ENCODE results near the gene TBX6.
A peak's percentile ranks its signal among the peaks of the same experiment; 100 is the strongest.
"Not testable (repeated sequence)": the region's sequence is repeated elsewhere in the genome, so short reads cannot be mapped to it uniquely, and the experiment has no call there.

TBX6 gene

DNA sequence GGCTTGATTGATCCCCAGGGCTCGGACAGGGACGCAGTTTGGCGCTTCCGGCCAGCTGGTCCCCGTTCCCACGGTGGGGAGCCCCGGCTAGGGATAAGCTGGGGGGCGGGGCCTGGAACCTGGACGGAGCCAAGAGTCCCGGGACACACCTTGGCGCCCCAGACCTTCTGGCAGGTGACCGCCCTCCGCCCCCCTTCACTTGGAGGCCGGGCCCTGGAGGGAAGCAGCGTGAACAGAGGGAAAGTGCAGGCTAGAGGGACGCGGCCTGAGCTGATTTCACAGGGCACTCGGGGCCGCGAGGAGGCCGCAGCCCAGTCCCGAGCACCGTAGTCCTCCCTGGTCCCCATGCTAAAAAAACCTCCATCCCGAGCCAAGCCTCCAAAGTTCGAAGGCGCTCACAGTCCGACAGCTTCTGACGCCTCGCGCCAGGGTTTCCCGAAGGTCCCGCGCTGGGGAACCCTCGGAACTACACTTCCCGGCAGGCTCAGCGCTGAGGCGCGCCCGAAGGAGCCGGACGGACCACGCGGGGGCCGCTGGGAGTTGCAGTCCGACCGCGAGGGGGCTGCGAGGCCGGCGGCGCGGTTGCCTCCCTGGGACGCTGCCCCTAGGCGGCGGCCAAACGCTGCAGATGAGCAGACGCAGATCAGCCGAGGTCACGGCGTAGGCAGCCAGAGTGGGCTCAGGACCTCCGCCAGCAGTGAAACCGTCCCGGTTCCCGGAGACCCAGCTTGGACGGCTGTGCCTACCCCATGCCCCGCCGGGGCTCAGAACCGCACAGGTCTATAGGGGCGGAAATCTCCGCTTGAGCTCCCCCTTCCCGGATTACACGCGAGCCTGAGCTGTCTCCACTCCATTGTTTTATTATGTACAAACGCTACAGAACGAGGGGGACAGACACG lies at the start of gene TBX6:
Gene TBX6 (minus strand): TSS at position 451 of the 899 bp plus-strand sequence. CDS start 731 bp downstream, outside the sequence.
- DNase-seq (ENCODE audit: low read depth): peak; percentile 82

DNA sequence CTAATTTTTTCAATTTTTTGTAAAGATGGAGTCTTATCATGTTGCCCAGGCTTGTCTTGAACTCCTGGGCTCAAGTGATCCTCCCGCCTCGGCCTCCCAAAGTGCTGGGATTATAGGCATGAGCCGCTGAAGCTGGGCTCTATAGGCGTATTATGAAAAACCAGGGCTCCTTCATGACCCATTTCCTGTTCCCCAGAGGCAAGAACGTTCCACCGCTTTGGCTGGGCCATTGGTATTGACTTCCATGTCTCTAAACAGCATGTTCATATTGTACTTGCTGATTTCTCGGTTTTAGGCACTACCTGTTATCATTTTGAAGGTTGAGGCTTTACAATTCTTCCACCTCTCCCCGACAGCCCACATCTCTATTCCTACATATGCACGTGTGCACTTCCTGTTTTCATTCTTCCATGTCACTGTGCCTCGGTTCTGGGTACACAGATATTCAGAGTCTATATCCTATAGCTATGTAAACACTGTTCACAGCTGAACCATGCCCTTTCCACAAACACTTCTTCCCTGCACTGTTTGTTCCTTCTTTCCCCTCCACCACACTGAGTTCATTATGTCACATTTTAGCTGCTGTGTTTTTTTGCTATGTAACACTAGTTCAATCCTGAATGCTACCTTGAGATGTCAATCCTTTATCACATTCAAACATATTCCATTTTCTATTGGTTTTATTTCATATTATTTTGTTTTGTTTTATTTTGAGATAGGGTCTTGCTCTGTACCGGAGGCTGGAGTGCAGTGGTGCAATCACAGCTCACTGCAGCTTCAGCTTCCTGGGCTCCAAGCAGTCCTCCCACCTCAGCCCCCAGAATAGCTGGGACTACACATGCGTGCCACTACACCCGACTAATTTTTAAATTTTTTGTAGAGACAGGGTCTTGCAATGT lies 48.1 kb upstream of the TBX6 start:
- DNase-seq (ENCODE audit: low read depth): no peak

GRCh38 chr16:30137897-30138296 lies 46.2 kb upstream of the TBX6 start:
- no peak for DNase-seq (ENCODE audit: low read depth)

DNA sequence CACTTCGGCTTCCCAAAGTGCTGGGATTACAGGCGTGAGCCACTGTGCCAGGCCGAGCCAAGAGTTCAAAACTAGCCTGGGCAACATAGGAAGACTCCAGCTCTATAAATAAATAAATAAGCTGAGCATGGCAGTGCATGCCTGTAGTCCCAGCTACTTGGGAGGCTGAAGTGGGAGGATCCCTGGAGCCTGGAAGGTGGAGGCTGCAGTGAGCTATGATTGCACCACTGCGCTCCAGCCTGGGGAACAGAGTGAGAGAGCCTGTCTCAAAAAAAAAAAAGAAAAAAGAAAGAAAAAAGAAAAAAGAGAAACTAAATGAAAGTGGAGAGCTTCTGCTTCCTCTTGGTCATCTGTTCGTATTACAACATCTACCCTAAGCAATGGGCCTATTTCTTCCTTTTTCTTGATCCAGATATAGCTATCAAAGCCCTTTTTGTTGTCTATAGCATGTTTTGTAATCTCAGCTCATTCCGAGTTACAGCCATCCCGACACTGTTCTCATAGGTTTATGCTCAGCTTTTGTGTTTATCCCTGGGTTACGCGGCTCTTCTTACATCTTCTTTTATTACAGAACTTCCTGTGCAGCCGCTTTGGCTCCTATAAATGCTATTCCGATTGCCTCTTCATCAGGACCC lies 45.4 kb upstream of the TBX6 start:
- no peak for DNase-seq (ENCODE audit: low read depth)

DNA sequence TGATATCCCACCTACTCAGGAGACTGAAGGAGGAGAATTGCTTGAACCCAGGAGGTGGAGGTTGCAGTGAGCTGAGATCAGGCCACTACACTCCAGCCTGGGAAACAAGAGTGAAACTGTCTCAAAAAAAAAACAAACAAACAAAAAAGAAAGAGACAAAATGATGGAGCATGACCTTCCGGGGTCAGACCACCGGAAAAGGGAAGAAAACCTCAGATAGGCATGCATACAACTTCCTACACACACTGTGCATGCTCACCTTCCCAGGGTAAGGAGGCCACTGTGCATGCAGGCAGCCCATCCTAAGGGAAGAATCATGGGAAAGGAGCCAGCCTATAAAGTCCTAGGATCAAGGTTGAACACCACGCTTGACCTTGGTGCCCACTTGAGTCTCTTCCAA lies 40.9 kb upstream of the TBX6 start:
- DNase-seq (ENCODE audit: low read depth): no peak

GRCh38 chr16:30131869-30132475 lies 40.2 kb upstream of the TBX6 start:
- no peak for DNase-seq (ENCODE audit: low read depth)

DNA sequence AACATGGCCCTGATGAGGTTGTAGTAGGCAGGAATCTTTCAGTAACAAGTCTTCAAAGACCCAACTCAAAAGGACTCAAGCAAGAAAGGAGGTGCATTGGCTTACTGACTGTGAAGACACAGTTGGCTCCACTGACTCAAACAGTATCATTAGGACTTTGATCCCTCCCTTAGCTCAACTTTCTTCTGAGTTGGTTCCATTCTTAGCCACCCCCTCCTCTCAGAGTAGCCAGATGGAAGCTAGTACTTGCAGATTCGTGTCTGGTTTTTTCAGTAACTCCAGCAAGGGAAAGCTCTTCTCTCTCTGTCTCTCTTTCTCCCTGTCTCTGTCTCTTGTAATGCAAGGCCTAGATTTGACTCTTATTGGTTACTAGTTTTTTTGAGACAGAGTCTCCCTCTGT lies 36.3 kb upstream of the TBX6 start:
- no peak for DNase-seq (ENCODE audit: low read depth)

DNA sequence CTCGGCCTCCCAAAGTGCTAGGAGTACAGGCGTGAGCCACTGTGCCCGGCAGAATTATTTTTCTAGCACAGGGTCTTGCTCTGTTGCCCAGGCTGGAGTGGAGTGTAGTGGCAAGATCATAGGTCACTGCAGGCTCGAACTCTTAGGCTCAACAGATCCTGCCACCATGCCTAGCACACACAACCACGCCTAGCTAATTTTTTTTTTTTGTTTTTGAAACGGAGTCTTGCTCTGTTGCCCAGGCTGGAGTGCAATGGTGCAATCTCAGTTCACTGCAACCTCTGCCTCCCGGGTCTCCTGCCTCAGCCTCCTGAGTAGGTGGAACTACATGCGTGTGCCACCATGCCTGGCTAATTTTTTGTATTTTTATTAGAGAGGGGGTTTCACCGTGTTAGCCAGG lies 34.0 kb upstream of the TBX6 start:
- DNase-seq (ENCODE audit: low read depth): not testable (repeated sequence)

- no peak for DNase-seq (ENCODE audit: low read depth)
Observed at GRCh38 chr16:30124985-30125379, 33.3 kb upstream of the TBX6 start.

GRCh38 chr16:30122604-30123160 lies 31.0 kb upstream of the TBX6 start:
- DNase-seq (ENCODE audit: low read depth): no peak

DNA sequence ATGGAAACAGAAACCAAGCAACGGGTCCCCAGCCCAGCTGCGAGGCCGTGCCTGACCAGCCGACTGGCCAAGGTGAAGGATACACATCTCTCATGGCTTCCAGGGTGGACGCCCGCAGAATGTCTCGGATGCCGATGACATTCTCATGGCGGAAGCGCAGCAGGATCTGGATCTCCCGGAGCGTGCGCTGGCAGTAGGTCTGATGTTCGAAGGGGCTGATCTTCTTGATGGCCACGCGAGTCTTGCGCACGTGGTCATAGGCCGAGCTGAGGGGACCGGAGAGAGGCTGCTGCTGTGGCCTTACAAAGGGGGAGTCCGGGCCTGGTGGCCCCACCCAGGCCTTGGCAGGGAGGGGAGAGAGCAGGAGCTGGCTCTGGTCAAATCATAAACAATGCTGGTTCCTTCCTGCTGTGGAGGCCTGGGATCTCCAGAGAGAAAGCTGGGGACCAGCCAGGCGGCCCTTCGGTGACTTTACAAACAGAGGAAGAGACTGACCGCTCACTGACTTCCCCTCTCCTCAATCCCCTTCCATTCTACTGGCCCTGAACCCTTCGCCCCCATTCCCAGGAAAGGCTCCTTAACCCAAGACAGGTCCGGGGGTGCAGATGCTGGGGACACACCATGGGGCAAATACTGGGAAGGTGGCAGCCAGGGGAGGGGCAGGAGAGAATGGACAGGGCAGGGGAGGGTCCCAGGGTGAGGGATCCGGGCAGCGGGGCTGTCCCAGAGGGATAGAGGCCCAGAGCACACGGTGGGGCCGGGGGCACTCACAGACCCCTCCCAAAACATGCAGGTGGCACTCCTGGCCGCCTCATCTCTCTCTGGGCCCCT lies 30.2 kb upstream of the TBX6 start:
- no peak for DNase-seq (ENCODE audit: low read depth)

GRCh38 chr16:30120340-30121105 lies 28.8 kb upstream of the TBX6 start:
- no peak for DNase-seq (ENCODE audit: low read depth)

DNA sequence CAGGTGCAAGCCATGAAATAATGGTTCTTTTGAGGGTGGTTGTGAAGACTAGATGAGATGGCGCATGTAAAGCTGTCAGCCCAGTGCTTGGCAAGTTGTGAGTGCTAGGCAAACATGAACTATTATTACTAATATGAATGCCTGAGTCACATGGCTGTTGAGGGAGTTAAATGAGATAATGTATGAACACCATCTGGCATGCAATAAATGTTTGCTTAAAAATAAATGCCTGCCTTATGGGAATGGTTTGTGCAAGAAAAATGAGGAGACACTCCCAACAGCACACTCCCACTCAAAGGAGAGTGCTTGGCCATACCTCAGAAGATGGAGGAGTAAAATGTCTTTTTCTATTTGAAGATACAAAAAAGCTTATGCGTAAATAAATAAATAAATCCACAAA lies 27.7 kb upstream of the TBX6 start:
- no peak for DNase-seq (ENCODE audit: low read depth)

- no peak for DNase-seq (ENCODE audit: low read depth)
Observed at GRCh38 chr16:30117768-30118167, 26.0 kb upstream of the TBX6 start.

GRCh38 chr16:30116291-30117207 lies 24.8 kb upstream of the TBX6 start:
- no peak for DNase-seq (ENCODE audit: low read depth)

DNA sequence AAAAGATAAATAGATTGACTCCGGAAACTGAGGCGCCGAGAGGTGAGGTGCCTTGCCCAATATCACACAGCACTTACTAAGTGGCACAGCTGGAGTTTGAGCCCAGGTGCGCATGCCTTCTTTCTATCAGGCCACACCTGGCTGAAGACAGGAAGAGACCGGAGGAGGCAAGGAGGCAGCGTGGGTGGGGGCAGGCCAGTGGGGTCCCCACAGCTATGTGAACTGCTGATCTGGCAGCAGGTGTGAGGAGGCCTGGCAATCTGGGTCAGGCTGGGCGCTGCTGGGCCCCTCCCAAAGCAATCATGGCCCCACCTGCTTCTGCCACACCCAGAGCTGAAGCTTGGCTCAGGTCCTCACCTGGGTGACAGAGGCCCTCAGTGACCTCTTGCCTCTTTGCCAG lies 23.5 kb upstream of the TBX6 start:
- no peak for DNase-seq (ENCODE audit: low read depth)

DNA sequence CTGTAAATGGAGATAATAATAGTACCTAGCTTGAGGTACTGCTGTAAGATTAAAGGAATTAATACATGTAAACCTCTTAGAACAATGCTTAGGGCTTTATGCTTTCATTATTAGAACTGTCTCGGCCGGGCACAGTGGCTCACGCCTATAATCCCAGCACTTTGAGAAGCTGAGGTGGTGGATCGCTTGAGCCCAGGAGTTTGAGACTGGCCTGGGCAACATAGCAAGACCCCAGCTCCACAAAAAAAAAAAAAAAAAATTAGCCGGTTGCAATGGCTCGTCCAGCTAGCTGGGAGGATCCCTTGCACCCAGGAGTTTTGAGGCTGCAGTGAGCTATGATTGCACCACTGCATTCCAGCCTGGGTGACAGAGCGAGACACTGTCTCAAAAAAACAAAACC lies 23.1 kb upstream of the TBX6 start:
- DNase-seq (ENCODE audit: low read depth): not testable (repeated sequence)

DNA sequence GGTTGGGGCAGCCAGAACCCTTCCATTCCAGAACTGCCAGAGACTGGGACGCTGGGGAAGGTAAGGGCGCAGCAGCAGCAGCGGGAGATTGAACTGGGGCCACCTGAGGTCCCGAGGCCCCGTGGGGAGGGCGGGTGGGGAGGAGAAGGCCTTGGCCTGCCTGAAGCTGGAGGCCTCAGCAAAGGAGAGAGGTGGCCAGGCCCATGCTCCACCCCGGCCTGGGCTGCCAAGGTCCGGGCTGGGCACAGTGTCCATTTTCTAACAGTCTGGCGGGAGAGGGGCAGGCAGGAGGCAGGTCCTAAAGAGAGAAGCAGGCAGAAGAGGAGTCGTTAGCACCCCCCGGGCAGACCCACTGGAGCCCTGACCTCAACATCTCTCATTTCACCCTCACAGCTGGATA lies 22.7 kb upstream of the TBX6 start:
- no peak for DNase-seq (ENCODE audit: low read depth)
